T-helper 2 cell (primary cell): ENCODE results near the gene FBXW7.
A peak's percentile ranks its signal among the peaks of the same experiment; 100 is the strongest.

Experiments used
- DNase-seq, 5 experiments: peaks; one replicate each; pipeline versions ENCODE4 v3.0.0 to v3.0.0-alpha.2; 2012 to 2022

Gene FBXW7

DNA sequence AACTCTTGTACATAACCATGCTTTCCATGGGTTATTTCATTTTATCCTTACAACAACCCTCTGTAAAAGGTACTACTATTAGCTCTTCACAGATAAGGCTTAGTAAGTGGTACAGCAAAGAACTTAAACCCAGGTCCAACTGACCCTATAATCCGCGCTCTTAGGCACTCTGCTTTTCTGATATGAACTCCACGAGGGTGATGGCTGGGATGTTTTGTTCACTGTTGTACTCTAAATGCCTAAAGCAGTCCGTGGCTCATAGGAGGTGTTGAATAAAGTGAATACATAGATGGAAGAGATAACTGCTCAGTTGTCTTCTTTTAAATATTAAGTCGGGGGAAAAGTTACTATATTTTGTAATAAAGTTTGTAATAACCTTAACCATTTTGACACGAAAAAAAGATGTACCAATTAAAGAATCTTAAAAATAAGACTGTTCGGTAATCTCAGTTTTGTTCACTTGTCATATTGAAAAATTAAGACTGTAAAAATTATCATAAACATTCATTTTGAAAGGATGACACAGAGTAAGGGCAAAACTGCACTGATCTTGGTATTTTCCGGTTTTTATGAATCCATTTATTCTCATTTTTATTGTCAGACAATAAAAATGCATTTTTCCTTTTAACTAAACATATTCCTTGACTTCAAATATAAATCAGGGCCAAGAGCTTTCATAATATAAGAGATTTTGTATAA lies 166.5 kb downstream of the FBXW7 start:
- DNase-seq, result peak in 1 of 5 experiments; percentile 53

DNA sequence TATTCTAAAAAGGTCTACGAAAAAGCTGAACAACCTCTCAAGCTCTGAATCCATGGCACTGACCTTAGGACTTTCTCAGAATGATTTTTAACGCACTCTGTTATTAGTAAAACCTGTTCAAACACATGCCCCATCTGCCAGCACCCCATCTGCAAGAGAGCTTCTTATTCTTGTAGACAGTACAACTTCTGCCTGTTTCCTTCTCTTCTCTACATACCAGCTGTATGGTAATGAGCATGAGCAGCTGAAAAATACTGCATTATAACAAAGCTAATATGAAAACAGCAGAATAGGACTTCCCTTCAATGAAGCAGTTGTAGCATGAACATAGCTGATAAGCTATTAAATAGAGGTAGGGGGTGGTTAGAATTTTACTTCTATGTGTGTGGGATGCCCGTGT lies 167.9 kb downstream of the FBXW7 start:
- DNase-seq, result no peak

DNA sequence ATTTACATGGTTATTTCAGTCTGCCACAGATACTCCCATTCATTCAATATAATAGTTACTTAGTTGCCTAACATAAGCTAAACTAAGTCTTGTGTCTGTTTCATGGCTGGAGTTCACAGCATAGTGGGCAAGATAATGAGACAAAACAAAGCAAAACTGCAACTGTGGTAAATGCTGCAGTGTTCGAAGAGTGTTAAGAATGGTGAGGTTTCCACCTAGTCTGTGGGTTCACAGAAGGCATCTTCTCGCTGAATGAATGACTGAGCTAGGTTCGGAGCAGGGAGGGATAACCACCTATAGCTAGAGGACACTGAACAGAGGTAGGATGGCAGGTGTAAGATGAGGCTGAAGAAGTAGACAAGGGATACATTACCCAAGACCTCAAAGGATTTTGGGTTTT lies 171.0 kb downstream of the FBXW7 start:
- DNase-seq, result peak in 1 of 5 experiments; percentile 61

DNA sequence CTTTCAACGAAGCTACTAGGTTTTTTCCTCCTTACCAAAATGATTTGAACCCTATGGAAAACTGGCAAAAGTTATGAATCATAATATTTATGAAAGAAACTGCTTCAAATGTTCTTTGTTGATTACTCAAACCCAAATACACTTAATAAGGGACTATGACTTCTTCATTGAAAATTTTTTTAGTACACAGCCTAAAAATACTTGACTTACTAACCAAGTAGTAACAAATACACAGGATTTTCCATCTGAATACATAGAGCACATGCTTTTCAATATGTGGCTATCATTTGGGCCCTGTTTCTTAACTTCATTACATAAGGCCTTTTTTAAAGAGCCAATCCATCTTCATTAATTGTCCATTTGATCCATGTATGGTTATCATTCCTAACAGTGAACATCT lies 171.5 kb downstream of the FBXW7 start:
- DNase-seq, result no peak

DNA sequence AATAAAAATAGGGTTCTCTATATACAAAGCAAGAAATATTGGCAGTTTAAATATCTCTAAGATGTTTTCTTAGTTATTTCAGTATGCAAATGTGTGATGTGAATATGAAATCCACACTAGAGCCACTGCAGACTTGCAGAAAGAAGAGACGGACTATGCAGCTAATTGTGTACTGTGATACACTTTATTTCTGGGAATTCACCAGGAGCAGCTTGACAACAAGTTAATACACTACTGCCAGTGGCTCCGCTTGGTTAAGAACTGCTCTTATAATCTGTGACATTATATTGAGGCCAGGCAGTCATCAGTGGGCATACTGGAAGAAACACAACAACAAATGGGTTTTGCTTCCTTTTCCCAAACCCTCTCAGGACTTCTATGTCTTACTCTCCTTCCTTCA lies 172.0 kb downstream of the FBXW7 start:
- no peak for DNase-seq

DNA sequence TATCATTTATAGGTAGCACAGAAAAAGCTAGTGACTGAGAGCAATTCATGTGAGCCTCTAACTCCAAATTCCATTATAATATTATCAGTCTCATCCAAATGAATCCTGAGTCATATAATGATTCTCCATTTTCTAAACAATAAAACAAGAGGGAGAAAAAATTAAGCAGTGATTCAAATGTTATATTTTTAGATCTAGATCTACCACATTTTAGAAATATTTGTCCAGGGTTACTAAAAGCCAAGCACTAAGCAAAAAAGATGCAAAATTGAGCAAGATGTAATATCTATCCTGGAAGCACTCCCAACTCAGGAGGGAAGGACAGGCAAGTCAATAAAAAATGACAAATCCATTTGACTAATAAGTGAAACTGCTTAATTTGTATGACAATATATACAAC lies 172.8 kb downstream of the FBXW7 start:
- DNase-seq, result no peak

DNA sequence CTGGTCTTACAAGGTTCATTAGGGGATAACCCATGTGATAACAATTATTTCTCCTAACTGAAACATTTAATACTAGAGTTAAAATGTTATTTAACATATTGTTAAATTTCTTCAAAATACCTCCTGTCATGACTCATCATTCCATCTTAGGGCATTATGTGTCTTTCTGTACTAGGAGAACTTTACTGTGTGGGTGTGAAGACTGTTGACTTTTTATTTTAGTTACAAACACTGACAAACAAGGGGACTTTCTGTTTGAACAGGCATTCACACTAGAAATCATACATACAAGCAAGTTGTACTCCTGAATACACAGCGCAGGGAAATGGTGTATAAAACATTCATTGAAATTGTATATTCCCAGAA lies 175.9 kb downstream of the FBXW7 start:
- no peak for DNase-seq

DNA sequence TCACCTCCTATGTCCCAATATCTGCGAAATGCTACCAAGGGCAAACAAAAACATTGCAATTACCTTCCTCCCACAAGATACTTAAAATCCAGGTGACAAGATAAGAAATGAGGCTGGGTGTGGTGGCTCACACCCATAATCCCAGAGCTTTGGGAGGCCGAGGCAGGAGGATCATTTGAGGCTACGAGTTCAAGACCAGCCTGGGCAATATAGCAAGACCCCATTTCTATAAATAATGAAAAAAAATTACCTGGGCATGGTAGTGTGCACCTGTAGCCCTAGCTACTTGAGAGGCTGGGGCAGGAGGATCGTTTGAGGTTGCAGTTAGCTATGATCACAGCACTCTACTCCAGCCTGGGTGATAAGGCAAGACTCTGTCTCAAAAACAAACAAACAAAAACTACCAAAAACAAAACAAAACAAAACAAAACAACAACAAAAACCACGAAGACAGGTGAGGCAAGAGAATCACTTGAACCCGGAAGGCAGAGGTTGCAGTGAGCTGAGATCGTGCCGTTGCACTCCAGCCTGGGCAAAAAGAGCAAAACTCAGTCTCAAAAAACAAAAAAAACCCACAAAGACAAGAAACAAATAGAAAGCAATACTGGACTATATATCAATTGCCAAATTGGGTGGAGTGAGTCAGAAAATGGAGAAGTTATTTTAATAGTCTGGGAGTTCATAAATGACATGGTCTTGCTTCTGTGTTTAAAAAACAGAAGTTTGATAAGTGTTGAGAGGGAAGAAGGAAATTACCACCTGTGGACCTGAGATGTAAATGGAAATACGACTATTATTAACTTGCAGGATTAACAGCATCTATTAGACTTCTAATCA lies 176.5 kb downstream of the FBXW7 start:
- no peak for DNase-seq

DNA sequence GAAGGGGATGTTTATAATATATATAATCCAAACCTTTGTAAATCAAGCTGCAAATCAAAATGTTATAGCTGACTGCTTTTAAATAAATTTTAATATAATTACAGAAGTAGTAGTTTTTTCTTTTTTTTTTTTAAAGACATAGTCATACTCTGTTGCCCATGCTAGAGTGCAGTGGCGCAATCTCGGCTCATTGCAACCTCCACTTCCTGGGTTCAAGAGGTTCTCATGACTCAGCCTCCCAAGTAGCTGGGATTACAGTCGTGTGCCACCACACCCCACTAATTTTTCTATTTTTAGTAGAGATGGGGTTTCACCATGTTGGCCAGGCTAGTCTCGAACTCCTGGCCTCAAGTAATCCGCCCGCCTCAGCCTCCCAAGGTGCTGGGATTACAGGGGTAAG lies 178.7 kb downstream of the FBXW7 start:
- DNase-seq, result no peak

DNA sequence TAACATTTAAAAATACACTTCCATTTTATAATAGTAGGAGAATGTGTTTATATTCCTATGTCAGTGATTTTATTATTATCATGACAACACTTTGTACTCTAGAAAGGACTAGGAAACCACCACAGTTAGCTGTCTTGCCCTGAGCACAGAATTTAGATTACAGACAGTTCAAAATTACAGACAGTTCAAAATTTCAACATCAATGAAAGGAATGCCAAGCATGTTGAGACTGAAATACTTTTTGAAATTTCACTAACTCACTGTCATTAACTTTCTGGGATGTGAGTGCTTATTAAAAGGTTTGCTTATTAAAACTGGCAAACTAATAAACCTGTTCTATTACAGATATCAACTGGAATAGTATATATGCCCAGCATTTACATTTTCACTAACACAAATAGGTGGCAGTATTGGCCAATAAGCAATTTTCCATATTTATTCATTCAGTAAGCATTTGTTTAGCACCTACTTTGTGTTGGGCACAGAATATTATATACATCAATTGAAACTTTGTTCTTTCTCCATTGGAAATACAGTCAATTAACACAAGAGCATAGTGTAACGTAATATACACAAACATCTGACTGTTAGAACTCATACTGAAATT lies 179.4 kb downstream of the FBXW7 start:
- DNase-seq, result no peak

DNA sequence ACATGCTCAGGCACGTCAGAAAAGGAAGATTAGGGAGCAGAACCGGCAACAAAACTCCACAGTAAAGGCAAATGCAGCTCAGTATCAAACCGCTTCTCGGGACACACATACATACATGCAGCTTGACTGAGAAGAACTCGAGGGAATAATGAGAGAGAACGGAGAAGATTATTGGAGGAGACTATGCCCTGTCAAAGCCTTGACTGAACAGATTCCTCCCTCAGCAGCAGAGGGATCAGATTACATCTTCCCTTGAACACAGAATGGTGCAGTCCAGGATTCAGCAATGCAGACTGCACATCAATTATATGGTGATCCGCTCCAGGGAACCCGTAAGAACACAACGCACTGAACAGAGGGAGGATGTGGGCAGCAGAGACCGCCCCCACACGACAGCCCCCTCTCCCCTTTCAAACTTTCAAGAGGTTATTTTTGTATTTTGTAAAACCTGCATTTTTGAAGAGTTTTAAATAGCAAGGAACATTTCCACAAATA lies 183.2 kb downstream of the FBXW7 start:
- peak in 1 of 5 experiments; percentile 16 for DNase-seq

DNA sequence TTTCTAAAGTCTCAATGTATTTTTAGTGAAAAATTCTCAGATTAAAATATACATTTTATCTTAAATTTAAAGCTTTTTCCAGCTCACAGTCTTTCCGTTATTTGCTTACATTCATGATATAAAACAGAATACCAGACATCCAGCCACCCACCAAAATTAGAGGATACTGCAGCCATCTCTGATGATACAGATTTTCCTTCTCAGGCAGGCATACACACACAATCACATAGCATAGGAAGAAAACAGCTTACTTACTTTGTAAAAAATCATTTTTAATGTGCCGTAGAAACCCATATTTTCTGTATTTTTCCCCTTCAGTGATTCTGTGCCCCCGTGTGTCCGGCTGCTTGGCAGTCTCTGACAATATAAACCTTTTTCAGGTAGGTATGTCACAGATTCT lies 183.7 kb downstream of the FBXW7 start:
- no peak for DNase-seq

DNA sequence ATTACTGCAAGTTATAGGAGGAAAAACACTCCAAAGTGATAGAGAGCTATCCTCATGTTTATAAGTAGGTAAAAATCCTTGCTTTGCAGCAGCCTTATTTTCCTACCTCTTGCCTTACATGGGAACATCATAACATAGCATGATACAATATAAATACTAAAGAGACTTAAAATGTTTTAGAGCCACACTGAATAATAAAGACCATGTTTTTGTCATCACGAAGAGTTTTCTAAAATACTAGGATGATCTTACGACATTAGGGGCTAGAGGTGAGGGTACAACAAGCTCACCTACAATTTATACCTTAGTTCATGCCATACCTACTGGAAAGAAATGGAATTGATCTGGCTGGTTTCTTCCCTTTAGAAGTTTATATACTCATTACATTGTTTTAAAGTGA lies 184.8 kb downstream of the FBXW7 start:
- no peak for DNase-seq

DNA sequence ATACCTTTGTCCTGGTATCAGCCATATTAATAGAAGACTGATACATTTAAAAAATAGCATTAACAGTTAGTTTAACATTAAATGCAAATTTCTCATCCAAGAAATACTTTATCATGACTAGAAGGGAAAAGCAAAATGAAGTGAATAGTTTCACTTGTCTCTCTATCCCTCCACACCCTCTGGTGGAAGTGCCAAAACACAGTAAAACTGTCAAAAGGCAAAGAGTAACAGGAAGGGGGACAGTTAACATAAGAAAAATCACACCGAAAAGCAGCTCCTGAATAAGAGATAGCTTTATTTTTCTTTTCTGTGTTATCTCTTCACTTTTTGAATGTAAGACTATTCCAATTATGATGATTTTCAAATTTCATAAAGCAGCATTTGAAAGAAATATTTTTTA lies 187.2 kb downstream of the FBXW7 start:
- peak in 1 of 5 experiments; percentile 47 for DNase-seq

DNA sequence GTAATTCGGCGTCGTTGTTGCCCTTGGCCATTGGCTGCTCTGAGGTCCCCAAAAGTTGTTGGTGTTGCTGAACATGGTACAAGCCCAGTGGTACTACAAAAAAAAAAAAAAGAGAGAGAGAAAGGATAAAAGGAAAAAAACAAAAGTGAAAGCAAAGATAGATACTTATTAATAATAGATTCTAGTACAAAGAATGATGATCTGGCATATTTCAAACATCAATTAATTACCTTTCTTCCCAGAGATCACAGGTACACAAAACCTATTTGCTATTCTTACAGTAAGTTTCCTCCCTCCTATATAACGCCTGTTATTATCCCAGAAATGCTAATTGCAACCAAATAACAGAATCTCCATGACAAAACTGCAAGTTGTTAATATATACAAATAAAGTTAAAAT lies 188.9 kb downstream of the FBXW7 start:
- no peak for DNase-seq

DNA sequence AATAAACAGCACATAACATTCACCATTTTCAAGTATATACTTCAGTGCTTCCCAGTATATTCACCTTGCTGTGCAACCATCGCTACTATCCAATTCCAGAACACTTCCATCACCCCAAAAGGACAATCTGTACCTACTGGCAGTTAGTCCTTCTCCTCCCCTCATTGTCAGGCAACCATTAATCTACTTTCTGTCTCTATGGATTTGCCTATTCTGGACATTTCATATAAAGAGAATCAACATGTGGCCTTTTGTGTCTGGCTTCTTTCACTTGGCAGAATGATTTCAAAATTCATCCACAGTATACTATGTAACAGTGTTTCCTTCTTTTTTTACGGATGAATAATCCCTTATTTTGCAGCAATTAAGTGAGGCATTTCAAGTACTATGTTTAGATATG lies 189.4 kb downstream of the FBXW7 start:
- no peak for DNase-seq

DNA sequence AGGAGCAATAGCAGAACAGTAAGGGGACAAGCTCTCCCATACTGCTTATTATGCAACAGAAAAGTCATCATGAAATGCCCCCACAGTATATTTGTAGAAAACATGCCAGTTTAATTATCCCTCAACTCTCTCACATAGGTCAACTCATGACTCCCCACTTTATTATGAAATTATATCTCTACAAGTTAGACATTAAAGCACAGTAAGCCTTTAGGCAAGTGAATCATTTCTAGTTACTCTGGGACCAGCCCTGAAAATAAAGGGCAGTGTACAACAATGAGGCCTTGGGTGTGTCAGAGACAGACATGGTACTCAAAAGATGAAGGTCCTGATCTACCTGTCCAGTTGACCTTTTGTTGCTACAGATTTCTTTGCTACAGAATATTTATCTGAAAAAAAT lies 191.9 kb downstream of the FBXW7 start:
- no peak for DNase-seq

DNA sequence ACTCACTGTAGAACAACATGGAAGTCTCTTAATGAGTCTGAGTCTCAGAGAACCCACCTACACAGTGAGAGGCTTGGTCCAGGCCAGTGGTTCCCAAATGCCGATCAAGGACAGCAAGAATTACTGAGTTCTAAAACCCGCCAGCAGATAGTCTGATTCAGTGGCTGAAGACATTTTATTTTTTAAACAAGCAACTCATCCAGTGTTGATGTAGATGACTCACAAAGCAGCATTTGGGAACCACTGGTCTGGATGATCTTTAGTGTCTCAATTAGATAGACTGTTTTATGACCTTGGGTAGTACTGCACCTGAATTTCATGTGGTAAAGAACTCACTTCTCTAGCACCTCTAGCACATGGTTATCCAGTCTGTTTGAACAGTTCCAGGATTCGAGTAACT lies 193.6 kb downstream of the FBXW7 start:
- DNase-seq, result no peak

DNA sequence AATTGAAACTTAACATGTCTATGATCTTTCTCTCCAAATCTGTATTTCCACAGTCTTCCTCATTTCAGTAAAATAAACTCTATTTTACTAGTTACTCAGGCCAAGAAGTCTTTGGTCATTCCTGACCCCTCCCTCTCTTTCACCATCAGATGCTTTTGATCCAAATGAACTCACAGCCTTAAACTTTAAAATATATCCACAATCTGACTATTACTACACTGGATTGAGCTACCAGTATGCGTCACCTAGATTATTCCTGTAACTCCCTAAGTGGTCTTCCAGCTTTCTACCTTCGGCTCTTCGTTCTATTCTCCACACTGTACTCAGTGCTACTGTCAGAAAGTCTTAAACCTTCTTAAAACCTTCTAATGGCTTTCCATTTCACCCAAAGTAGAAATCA lies 195.1 kb downstream of the FBXW7 start:
- no peak for DNase-seq

DNA sequence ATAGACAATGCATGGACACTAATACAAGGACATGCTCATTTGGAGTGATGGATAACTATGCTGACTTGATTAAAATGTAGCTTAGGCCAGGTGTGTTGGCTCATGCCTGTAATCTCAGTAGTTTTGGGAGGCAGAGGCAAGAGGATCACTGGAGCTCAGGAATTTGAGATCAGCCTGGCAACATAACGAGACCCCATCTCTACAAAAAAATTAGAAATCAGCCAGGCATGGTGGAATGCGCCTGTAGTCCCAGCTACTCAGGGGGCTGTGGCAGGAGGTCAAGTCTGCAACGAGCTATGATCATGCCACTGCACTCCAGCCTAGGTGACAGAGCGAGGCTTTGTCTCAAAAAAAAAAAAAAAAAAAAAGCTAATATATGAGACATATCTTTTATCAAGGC lies 196.3 kb downstream of the FBXW7 start:
- no peak for DNase-seq

DNA sequence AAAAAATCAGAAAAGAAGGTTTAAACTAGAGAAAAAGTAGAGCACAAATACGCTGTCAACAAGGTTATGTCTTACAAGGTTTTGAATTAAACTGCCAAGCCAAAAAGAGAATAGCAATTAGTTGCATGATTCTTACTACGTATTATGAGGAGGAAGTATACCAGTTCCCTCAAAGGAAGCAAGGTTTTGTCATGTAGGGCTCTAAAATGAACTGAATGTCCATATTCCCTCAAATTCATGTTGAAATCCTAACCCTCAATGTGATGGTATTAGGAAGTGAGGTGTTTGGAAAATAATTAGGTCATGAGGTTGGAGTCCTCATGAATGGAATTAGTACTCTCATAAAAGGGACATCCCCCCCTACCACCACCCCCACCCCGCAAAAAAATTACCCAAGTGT lies 201.0 kb downstream of the FBXW7 start:
- no peak for DNase-seq

DNA sequence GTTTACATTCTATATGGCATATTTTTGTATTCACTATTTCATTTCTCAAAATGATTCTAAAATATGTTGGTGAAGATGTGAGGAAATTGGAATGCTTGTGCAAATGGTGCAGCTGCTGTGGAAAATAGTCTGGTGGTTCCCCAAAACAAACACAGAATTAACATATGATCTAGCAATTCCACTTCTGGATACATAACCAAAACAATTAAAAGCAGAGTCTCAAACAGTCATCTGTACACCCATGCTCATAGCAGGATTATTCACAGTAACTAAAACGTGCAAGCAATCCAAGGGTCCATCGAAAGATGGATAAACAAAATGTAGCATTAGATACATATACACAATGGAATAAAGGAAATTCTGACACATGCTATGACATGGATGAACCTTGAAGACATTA lies 204.8 kb downstream of the FBXW7 start:
- DNase-seq, result no peak

DNA sequence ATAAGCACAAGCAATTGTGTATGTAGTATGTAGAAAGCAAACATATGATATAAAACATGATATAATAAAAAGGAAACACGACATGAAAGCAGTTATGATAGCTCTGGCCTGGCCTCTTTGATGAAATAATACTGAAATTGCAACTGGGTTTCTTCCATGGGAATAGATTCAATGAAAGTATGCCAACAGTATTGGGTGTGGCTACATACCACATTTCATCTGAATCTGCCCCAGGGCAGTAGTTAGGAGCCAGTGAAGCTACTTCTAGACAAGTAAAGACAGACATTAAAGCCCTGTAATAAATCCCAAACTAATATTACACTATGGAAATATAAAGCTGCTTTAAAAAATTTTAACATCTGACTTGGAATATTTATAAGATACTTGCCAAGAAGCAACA lies 207.3 kb downstream of the FBXW7 start:
- peak in 1 of 5 experiments; percentile 15 for DNase-seq
